UCSD-AML1 (cell line): ENCODE data around the gene PAFAH1B2.
"Not testable (repeated sequence)": the region's sequence is repeated elsewhere in the genome, so short reads cannot be mapped to it uniquely, and the experiment has no call there.

ENCODE experiments used
- DNase-seq: peaks from one replicate; lab custom pipeline; 2025; ENCODE audit not compliant: unreplicated experiment; lab: John Stamatoyannopoulos, UW

PAFAH1B2 gene

DNA sequence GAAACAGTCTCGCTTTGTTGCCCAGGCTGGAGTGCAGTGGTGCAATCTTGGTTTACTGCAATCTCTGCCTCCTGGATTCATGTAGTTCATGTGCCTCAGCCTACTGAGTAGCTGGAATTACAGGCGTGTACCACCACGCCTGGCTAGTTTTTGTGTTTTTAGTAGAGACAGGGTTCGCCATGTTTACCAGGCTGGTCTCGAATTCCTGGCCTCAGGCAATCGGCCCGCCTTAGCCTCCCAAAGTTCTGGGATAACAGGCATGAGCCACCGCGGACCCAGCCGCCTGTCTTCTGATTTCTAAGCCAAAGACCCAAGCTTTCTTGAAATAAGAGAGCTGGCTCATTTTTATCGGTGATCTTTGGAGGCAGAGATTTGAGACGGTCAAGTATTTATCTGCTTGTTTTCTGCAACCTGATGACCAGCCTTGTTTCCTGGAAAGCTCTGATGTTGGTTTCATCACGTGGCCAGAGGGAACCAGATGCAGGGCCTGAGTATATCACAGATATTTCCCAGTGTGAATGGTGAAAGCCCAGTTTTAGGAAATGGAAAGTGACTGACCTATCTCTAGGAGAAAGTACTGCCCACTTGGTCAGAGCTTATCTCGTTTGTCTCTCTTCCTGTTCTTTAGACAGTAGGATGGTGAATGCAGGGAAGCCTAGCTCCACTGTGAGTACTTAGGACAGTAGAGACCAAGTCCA, 28.8 kb downstream of the PAFAH1B2 start:
- no peak for DNase-seq

DNA sequence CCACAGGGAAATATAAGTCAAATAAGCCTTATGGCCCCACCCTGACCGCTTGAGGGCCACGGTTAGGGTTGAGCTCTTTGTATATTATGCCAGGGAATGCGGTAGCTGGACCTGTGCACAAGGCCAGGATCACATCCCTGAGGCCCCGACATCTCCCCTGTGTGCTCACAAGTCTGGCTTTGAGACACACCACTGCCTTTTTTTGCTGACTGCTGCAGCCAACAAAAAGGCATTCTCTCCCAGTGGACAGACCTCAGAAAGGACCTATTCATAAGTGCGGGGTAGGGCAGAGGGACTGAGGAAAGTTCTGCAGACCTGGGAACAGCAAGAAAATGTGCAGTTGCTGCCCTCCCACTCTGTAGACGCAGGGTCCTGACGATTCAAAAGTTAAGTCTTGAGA, 31.0 kb downstream of the PAFAH1B2 start:
- no peak for DNase-seq

DNA sequence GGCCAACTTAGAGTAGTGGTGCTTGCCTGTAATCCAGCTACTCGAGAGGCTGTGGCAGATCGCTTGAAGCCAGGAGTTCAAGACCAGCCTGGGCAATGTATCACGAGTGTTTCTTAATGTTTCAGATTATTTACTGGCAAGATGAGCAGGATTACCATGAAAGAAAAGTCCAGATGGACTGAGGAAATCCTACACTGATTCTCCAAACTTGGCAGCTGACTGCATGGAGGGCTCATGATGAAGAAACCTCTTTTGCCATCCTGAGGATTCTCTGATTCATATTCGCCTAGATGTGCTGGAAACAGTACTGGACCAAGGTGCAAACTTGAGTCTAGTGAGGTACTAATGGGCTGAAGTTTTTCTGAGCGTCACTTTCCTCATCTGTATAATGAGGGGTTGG, 31.7 kb downstream of the PAFAH1B2 start:
- no peak for DNase-seq

DNA sequence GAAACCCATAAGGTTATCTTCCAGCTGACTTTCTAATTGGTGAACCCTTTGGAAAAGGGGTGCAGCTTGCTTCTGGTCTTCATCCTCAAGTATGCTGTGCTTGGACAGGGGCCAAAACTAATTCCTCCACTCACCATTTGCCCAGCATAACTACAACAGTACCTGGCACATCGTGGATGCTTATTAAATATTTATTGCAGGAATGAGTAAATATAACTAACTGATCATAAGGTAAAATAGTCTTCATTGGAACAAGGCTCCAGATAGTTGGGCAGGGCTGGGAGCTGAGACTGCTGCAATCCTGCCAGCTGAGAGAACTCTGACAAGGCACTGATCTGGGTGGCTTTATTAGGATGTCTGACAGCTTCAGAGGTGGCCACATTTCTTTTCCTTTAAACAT, 32.1 kb downstream of the PAFAH1B2 start:
- DNase-seq = no peak

DNA sequence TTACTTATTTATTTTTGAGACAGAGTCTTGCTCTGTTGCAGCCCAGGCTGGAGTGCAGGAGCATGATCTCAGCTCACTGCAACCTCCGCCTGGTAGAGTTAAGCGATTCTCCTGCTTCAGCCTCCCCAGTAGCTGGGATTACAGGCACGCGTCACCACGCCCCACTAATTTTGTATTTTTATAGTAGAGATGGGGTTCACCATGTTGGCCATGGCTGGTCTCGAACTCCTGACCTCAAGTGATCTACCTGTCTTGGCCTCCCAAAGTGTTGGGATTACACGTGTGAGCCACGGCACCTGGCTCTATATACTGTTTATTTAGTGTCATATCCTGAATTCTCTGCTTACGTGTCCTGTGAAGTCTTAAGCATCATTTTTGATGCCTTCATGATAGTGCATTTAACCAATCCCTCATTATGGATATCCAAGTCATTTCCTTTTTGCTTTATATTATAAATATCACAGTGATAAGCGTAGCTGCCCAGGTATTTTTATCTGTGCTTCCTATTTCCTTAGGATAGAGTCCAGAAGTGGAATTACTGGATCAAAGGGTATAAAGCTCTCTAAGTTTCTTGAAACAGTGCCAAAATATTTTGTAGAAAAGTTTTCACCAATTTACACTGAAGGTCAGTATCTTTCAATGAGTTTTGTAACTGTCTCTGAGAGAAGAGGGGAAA, 33.6 kb downstream of the PAFAH1B2 start:
- no peak for DNase-seq

DNA sequence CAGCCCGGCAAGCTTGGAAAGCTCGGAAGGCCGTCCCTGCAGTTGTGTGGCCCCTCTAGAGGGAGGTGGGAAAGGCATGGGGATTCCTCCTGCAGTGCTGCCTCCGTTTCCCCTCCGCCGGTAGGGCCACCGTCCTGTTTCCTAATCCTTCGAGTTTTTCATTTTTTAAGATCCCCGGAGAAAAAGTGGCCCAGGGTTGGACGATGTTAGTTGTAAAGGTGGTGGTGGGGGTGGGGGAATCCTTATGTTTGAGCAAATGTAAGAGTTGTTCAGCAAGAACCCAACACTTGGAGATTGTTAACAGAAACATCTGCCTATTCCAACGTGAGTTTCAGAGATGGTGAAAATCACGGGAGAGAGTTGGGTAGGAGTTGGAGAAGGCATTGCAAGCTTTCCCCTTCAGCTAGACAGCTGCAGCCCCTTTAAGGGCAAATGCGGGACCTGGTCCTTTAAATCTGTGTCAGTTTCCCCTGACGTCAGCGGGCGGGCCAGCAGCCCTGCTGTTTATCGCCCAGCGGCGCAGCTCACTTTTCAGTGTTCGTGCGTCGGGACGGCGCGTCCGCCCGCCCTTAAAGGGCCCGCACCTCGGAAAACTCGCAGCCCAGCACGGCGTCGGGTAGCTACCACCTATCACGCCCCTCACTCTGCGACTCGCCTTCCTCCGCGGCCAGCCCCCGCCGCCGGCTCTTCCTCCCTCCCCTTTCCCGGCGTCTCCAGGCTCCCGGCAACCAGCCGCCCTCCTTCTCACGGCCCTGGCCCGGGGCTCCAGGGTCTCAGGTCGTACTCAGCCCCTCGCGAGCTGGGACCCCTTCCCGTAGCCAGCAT, 34.3 kb downstream of the PAFAH1B2 start, which contains the start of gene SIDT2:
Gene SIDT2, plus strand, starts transcription at position 534 of the 825 bp plus-strand sequence. CDS start 521 bp downstream, outside the sequence.
- DNase-seq = peak; percentile 90

DNA sequence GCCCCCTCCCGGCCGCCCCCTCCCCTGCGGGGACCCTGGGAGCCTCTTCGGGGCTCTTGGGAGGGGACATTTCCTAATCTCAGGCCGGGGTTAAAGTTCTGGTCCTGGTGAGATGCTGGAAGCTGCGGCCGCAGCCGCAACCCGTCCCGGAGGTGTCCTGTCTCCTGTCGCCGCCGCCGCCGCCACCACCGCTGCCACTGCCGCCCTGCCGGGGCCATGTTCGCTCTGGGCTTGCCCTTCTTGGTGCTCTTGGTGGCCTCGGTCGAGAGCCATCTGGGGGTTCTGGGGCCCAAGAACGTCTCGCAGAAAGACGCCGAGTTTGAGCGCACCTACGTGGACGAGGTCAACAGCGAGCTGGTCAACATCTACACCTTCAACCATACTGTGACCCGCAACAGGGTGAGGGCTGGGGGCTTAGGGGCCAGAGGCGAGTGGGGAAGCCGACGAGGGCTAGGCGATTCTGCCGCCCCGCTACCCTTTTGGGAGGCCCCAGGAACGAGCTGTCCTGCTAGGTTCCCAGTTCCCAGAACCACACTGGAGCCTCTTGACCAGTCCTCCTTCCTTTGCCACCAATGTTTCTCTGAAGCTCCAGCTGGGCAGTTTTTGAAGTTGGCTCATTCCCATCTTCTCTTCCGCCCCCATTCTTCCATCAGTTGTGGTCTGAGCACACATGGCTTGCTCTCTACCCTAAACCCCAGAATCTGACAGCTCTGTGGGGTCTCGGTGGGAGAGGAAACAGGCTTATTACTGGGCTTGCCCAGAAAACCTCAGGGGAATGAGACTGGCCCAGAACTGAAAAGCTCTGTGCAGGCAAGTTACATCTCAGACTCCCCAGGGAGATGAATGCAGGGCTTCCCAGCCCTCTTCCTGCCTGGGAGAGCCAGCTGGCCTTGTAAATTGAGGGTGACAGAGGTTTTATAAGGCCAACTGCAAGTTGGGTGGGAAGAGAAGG, 35.2 kb downstream of the PAFAH1B2 start:
- DNase-seq = peak; percentile 42

DNA sequence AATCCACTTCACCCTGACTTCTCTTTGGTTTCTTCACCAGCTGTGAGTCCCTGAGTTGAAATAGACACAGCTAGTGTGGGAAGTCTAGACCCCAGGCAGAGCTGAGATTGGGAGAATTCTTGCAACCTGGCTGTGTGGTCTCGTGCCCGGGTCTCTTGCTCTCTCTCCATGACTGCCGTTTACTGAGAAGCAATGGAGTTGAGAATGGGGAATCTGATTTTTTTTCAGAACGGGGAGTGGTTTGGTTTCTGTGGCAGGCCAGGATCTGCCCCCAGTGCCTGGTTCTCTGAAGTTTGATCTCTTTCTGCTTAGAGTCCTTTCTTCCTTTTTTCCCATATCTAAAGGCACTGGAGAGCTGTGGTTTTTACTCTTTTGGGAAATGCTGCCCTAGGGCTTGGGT, 35.9 kb downstream of the PAFAH1B2 start:
- no peak for DNase-seq

DNA sequence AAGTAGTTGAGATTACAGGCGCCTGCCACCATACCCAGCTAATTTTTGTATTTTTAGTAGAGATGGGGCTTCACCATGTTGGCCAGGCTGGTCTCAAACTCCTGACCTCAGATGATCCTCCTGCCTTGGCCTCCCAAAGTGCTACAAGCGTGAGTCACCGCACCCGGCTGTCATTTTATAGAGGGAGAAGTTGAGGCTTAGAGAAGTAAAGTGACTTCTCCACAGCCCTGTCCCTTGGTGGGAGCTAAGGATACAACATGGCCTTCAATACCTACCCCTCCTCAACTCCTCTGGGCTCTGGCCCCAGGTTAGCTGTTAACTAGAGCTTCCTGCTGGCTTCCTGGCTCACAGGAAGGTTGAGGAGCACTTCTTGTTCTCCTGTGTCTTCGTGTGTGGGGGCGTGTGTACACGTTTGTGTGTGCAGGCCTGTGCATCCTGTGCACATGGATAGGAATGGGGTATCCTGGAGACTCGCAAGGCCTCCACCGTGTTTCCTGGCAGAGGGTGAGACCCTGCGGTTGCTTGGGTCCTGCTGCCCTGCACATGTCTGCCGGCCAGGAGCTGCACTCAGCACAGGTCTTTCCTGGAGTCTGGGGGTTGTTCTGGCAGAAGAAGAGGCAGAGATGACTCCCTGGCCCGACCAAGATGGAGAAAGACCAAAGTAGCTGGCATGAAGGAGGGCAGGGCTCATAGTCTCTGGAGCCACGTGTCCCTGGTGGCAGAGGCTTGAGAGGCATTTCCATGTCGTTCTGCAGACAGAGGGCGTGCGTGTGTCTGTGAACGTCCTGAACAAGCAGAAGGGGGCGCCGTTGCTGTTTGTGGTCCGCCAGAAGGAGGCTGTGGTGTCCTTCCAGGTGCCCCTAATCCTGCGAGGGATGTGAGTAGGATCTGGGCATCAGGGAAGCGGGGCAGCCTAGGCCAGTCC, 36.8 kb downstream of the PAFAH1B2 start:
- DNase-seq = peak; percentile 67

DNA sequence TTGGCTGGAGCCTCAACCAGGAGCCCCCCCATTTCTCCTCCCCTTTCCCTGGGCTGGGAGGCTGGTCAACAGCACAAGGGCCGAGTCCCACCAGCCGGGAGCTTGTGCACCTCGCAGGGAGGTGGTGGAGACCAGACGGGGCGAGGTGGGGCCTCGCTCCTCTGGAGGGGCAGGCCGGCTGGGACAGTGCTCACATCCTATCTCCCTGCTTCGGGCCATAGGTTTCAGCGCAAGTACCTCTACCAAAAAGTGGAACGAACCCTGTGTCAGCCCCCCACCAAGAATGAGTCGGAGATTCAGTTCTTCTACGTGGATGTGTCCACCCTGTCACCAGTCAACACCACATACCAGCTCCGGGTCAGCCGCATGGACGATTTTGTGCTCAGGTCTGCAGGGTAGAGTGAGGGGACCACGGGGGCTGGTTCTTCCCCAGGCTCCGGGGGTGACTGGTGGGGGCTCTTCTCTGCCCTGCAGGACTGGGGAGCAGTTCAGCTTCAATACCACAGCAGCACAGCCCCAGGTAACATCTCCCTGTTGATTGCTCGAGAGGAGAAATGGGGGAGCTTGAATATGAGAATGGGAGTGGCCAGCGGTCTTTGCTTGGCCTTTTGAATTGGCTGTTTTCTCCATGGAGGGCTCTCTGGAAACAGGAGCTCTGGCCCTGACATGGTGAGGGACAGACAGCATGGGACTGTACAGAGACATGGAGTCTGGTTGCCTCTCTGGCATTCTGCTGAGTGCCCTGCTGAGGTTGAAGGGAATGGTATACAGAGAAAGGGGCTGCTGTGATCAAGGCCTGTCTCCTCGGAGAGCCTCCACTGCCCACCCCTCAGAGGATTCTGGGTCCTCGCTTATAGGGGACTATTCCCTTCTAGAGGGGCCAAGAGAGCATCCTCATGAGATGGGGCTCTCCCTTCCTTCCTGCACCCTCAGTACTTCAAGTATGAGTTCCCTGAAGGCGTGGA, 37.8 kb downstream of the PAFAH1B2 start:
- no peak for DNase-seq

DNA sequence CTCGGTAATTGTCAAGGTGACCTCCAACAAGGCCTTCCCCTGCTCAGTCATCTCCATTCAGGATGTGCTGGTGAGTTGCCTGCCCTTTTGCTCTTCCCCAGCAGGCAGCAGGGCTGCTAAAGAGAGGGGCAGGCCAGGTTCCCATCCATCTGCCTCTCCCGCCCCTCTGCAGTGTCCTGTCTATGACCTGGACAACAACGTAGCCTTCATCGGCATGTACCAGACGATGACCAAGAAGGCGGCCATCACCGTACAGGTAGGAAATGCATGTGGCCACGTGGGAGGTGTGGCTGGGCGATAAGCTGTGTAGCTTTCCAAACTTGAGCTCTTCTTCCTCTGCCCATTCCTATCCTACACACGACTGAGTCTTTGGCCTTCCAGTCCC, 38.5 kb downstream of the PAFAH1B2 start:
- DNase-seq = no peak

DNA sequence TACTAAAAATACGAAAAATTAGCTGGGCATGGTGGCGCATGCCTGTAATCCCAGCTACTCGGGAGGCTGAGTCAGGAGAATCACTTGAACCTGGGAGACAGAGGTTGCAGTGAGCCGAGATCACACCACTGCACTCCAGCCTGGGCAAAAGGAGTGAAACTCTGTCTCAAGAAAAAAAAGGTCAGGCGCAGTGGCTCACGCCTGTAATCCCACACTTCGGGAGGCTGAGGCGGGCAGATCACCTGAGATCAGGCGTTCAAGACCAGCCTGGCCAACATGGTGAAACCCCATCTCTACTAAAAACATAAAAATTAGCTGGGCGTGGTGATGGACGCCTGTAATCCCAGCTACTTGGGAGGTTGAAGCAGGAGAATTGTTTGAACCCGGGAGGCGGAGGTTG, 39.1 kb downstream of the PAFAH1B2 start:
- DNase-seq = not testable (repeated sequence)

DNA sequence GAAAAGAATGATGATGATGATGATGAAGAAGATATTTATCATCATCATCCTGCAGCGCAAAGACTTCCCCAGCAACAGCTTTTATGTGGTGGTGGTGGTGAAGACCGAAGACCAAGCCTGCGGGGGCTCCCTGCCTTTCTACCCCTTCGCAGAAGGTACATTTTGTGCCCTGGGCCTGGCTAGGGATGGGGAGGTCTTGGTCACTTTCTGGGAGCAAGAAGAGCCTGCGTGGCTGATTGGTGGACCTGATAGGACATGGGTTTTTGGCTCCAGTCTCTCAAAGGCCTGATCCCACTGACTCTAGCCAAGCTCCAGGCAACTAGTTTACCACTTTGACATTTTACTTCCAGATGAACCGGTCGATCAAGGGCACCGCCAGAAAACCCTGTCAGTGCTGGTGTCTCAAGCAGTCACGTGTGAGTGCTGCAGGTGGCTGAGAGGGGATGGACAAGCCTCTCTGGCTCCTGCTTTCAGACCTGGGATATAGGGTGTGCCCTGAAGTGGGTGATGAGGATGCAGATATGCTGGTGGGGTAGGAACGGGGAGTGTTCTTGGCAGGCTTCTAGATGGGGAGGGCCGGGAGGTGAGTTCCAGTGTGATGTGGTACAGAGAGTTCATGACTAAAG, 39.8 kb downstream of the PAFAH1B2 start:
- DNase-seq = no peak

DNA sequence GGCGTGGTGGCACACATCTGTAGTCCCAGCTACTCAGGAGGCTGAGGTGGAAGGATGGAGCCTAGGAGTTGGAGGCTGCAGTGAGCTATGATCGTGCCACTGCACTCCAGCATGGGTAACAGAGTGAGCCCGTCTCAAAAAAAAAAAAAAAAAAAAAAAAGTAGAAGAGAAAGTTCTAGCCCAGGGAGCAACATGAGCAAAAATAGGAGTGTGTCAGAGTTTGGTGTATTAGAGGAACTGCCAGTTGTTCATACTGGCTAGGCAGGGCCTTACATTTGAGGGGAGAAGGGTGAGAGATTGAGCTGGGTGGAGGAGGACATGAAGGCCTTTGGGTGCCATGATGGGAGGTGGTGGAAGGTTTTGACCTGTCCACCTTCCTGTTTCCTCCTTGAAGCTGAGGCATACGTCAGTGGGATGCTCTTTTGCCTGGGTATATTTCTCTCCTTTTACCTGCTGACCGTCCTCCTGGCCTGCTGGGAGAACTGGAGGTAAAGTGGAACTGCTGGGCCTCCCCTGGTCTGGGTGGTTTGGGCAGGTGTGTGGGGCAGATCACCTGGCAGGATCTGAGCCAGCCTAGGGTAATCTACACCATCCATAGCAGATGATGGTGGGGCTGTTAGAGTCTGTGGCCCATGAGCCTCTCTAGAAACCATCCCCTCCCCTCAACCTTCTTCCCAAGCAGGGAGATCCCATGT, 41.8 kb downstream of the PAFAH1B2 start:
- DNase-seq = no peak

DNA sequence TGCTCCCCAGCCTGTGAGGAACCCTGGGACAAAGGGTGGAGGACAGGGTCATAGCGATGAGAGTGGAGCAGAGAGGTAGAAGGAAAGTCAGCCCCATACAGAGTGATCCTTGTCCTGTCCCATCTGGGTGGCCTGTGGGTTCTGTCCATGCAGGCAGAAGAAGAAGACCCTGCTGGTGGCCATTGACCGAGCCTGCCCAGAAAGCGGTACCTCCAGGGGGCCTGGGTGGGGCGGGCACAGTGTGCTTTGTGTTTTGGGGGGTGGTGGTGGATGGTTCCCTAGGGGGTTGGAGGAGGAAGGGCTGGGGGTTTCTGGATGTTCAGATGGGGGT, 42.3 kb downstream of the PAFAH1B2 start:
- no peak for DNase-seq

DNA sequence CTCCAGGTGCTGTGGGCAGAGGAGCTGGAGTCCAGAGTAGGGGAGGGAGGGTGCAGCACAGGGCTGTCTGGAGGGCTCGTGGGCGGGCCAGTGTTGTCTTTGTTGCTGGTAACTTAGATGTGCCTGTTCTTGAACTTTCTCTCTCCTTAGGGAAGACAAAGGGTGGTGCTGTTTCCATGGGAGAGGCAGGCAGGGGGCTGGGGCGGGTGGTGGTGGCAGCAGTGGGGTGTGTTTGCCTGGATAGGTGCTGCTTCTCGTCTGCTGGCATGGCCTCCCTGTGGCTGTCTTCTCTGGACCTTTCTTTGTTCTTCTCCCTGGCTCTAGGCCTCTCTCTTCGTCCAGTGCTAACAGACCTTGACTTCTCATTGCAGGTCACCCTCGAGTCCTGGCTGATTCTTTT, 42.9 kb downstream of the PAFAH1B2 start:
- no peak for DNase-seq

DNA sequence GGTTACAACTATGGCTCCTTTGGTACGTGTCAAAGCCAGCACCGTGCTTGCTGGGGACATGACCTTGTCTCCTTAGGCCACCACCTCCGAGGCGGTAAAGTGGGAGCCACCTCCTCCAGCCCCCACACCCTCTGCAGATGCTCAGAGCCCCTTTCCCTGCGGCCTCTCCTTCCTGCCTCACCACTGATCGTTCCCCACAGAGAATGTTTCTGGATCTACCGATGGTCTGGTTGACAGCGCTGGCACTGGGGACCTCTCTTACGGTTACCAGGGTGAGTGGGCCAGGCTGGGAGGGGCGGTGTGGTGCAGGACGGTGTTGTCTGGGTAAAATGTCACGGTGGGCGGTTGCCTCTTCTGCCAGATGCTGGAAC, 43.3 kb downstream of the PAFAH1B2 start:
- no peak for DNase-seq
